ENCODE data around the gene NAA11.

NAA11 gene

DNA sequence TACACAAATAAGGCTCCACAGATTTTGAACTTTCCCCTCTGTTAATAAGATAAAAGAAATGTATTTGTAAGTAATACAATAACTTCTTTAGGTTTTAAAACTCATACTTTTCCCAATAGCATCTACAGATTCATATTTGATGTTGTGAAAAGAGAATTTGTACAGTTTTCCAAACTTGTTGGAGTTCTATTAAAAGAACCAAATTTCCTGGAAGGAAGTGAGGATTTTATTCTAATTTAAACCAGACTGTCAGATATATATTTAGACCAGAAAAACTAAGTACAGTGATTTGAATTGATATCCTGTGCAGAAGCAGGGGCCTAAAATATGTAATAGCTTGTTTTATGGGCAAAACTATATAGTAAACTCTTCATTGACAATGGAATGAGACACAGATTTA is 53.7 kb downstream of the NAA11 start:
- DNase-seq (ENCODE audit: low read depth in 1 of 2, low spot score in 1 of 2), result no peak
- in situ Hi-C loops (cut with HindIII; ENCODE audit: low pct_unique_long_range_greater_than_20kb, low sequenced_read_pairs), result no loop called here
- TF ChIP-seq JUND (IDR thresholded peaks at IDR 0.05; ENCODE audit: low read depth), result no peak

DNA sequence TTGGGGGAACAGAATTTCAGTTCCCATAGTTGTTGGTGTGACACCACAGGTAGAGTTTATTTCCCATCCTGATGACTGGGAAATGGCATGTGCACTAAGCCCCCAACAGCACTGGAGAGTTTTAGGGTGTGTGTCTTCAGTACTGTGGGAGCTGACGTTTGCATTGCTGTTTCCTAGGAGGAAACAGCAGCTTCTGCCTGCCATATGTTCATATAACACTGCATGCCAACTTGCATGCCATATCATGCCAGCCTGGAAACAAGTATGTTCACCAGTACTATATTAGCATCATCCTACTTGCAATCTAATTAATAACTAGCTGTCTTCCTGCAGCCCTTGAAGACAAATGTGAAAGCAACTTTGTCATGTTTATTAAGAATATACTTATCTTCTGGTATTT is 58.2 kb downstream of the NAA11 start:
- in situ Hi-C loops (cut with HindIII; ENCODE audit: low pct_unique_long_range_greater_than_20kb, low sequenced_read_pairs), result no loop called here
- no peak for DNase-seq (ENCODE audit: low read depth in 1 of 2, low spot score in 1 of 2)
- no peak for TF ChIP-seq JUND (IDR thresholded peaks at IDR 0.05; ENCODE audit: low read depth)
